ENCODE results near the gene SDSL. TPM values are rescaled to one million over a fixed set of nuclear protein-coding genes. Genes with fewer than 3 reads are reported as not detected.

The SDSL gene
- polyA plus RNA-seq, 3 donors, result 4.6 to 10.0 (median 6.5) TPM

DNA sequence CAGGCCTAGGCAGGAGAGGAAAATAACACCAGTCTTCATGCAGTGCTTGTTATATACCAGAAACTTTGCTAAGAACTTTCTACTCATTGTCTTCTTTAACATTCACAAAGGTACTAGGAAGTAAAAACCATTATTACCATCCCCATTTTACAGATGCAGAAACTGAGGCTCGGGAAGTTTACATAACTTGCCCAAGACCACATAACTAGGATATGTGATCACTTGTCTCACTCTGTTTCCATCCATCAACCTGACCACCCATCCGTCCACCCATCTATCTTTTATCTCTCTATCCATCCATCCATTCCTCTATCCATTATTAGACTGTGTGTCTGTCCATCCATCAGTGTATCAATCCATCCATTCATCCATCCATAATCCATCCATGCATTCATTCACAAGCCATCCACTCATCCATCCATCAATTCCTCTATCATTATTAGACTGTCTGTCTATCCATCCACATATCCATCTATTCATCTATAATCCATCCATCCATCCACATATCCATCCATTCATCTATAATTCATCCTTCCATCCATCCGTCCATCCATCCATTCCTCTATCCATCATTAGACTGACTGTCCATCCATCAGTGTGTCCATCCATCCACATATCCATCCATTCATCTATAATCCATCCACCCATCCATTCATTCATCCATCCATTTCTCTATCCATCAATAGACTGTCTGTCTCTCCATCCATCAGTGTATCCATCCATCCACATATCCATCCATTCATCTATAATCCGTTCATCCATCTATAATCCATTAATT, 16.5 kb downstream of the SDSL start:
- H2AFZ ChIP-seq (ENCODE audit: insufficient read depth, low read depth, low read length, poor library complexity, severe bottlenecking), result no peak overlapping the region
- H3K4me2 ChIP-seq (replicated peaks; ENCODE audit: extremely low read depth, low read length, poor library complexity, severe bottlenecking), result no peak overlapping the region
- TF ChIP-seq, protein P1, sequence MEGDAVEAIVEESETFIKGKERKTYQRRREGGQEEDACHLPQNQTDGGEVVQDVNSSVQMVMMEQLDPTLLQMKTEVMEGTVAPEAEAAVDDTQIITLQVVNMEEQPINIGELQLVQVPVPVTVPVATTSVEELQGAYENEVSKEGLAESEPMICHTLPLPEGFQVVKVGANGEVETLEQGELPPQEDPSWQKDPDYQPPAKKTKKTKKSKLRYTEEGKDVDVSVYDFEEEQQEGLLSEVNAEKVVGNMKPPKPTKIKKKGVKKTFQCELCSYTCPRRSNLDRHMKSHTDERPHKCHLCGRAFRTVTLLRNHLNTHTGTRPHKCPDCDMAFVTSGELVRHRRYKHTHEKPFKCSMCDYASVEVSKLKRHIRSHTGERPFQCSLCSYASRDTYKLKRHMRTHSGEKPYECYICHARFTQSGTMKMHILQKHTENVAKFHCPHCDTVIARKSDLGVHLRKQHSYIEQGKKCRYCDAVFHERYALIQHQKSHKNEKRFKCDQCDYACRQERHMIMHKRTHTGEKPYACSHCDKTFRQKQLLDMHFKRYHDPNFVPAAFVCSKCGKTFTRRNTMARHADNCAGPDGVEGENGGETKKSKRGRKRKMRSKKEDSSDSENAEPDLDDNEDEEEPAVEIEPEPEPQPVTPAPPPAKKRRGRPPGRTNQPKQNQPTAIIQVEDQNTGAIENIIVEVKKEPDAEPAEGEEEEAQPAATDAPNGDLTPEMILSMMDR (IDR thresholded peaks at IDR 0.05), result no peak
- H3K4me3 ChIP-seq (replicated peaks in 1 of 3; ENCODE audit: low read depth in 2 of 3, low read length in 3 of 3), result no peak overlapping the region
- H3K4me1 ChIP-seq (ENCODE audit: control insufficient read depth in 1 of 2, insufficient read depth in 2 of 2, low read length in 2 of 2), result no peaks in the 10 kb centered on the region
- H3K27ac ChIP-seq (ENCODE audit: low read depth in 1 of 2, low read length in 2 of 2), result no peak overlapping the region
- no peak overlapping the region for H3K4me3 Mint-ChIP-seq
- no peaks in the 10 kb centered on the region for H3K9me3 Mint-ChIP-seq
- H3K9ac ChIP-seq (ENCODE audit: insufficient read depth, low read length, poor library complexity, severe bottlenecking), result no peak overlapping the region
- no peaks in the 10 kb centered on the region for H4K20me1 ChIP-seq (ENCODE audit: insufficient read depth, low read length)
- H3K4me1 Mint-ChIP-seq, result no peaks in the 10 kb centered on the region
- no peak overlapping the region for H3K27ac Mint-ChIP-seq
- no peaks in the 10 kb centered on the region for H3K36me3 Mint-ChIP-seq
- peaks cover 2 to 7% (median 6%) of the 10 kb centered on the region in 3 donors for H3K27me3 Mint-ChIP-seq (ENCODE audit: low read depth in 3 of 3)
- intact Hi-C loops (cut with micrococcal nuclease), result no loop called here
- no peaks in the 10 kb centered on the region for H3K79me2 ChIP-seq (ENCODE audit: insufficient read depth, low read length)
- DNase-seq, result no peak
- H3K27me3 ChIP-seq (ENCODE audit: control insufficient read depth in 2 of 2, insufficient read depth in 2 of 2, low read length in 2 of 2), result no peaks in the 10 kb centered on the region
- WGBS (ENCODE audit: insufficient coverage), result 84% methylated on average over 4 of the region's 4 CpGs
- no peaks in the 10 kb centered on the region for H3K9me3 ChIP-seq (replicated peaks in 1 of 2; ENCODE audit: control insufficient read depth in 1 of 2, insufficient read depth in 1 of 2, low read length in 2 of 2)
- no peaks in the 10 kb centered on the region for H3K36me3 ChIP-seq (replicated peaks in 1 of 2; ENCODE audit: control insufficient read depth in 1 of 2, insufficient read depth in 2 of 2, low read length in 2 of 2)

DNA sequence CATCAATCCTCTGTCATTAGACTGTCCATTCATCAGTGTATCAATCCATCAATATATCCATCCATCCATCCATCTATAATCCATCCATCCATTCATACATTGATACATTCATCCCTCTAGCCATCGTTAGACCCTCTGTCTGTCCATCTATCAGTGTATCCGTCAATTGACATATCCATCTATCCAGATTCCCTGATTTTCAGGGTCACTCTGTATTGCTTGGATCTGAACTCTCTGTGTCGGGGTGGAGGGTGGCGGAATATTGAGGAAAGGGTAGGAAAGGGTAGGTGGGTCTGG, 17.1 kb downstream of the SDSL start:
- H3K79me2 ChIP-seq (ENCODE audit: insufficient read depth, low read length), result no peaks in the 10 kb centered on the region
- H3K27me3 ChIP-seq (ENCODE audit: control insufficient read depth in 2 of 2, insufficient read depth in 2 of 2, low read length in 2 of 2), result no peaks in the 10 kb centered on the region
- Mint-ChIP-seq H3K4me3 (no peak overlapping the region), H3K4me1 (no peaks in the 10 kb centered on the region), H3K27ac (no peak overlapping the region), H3K27me3 (ENCODE audit: low read depth in 3 of 3) (peaks cover 2 to 7% (median 7%) of the 10 kb centered on the region in 3 donors), H3K9me3 (no peaks in the 10 kb centered on the region), H3K36me3 (no peaks in the 10 kb centered on the region)
- intact Hi-C loops (cut with micrococcal nuclease), result no loop called here
- 69% methylated on average over 2 of the region's 4 CpGs for WGBS (ENCODE audit: insufficient coverage)
- H3K27ac ChIP-seq (ENCODE audit: low read depth in 1 of 2, low read length in 2 of 2), result no peak overlapping the region
- no peak overlapping the region for H3K9ac ChIP-seq (ENCODE audit: insufficient read depth, low read length, poor library complexity, severe bottlenecking)
- no peaks in the 10 kb centered on the region for H3K9me3 ChIP-seq (replicated peaks in 1 of 2; ENCODE audit: control insufficient read depth in 1 of 2, insufficient read depth in 1 of 2, low read length in 2 of 2)
- TF ChIP-seq, protein P1 (IDR thresholded peaks at IDR 0.05), result no peak
- no peaks in the 10 kb centered on the region for H3K36me3 ChIP-seq (replicated peaks in 1 of 2; ENCODE audit: control insufficient read depth in 1 of 2, insufficient read depth in 2 of 2, low read length in 2 of 2)
- no peak overlapping the region for H3K4me2 ChIP-seq (replicated peaks; ENCODE audit: extremely low read depth, low read length, poor library complexity, severe bottlenecking)
- no peak overlapping the region for H3K4me3 ChIP-seq (replicated peaks in 1 of 3; ENCODE audit: low read depth in 2 of 3, low read length in 3 of 3)
- no peaks in the 10 kb centered on the region for H4K20me1 ChIP-seq (ENCODE audit: insufficient read depth, low read length)
- no peak for DNase-seq
- no peaks in the 10 kb centered on the region for H3K4me1 ChIP-seq (ENCODE audit: control insufficient read depth in 1 of 2, insufficient read depth in 2 of 2, low read length in 2 of 2)
- H2AFZ ChIP-seq (ENCODE audit: insufficient read depth, low read depth, low read length, poor library complexity, severe bottlenecking), result no peak overlapping the region

All from CD14-positive monocyte (primary cell).